PC-3 (cell line): ENCODE results near the gene FOXO6.

Source experiments
- EZH2 ChIP-seq: fragments of 300-600 bp; sonication (generic); IDR thresholded peaks from one replicate; pipeline ENCODE4 v1.6.1; 2017; ENCODE audit warnings: antibody characterized with exemption, mild to moderate bottlenecking, low read length; ENCODE audit not compliant: unreplicated experiment
- TF ChIP-seq, protein P1 (sequence below): fragments of 300-600 bp; sonication (generic); conservative IDR thresholded peaks from 2 replicates; pipeline ENCODE4 v1.5.1; 2017; ENCODE audit warnings: antibody characterized with exemption, low read depth, mild to moderate bottlenecking, low read length

GRCh38 chr1:41389009-41389408 is 27.8 kb downstream of the FOXO6 start:
- TF ChIP-seq, protein P1, sequence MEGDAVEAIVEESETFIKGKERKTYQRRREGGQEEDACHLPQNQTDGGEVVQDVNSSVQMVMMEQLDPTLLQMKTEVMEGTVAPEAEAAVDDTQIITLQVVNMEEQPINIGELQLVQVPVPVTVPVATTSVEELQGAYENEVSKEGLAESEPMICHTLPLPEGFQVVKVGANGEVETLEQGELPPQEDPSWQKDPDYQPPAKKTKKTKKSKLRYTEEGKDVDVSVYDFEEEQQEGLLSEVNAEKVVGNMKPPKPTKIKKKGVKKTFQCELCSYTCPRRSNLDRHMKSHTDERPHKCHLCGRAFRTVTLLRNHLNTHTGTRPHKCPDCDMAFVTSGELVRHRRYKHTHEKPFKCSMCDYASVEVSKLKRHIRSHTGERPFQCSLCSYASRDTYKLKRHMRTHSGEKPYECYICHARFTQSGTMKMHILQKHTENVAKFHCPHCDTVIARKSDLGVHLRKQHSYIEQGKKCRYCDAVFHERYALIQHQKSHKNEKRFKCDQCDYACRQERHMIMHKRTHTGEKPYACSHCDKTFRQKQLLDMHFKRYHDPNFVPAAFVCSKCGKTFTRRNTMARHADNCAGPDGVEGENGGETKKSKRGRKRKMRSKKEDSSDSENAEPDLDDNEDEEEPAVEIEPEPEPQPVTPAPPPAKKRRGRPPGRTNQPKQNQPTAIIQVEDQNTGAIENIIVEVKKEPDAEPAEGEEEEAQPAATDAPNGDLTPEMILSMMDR, result no peak
- no peak for TF ChIP-seq EZH2
